ENCODE measurements around the gene MRPL20. TPM values are rescaled to one million over a fixed set of nuclear protein-coding genes. Genes with fewer than 3 reads are reported as not detected.
A peak's percentile ranks its signal among the peaks of the same experiment; 100 is the strongest.

MRPL20 gene
- total and polyA plus RNA-seq, 4 donors = 47.8 to 170 (median 74.0) TPM

- TF ChIP-seq HNF4A (conservative IDR thresholded peaks at IDR 0.05) (peak; percentile 73 to 77), REST (IDR thresholded peaks at IDR 0.05) (no peak), RXRA (IDR thresholded peaks at IDR 0.05) (peak in 1 of 2 donors; percentile 22)
- DNase-seq (ENCODE audit: low spot score) = no peak
- Histone ChIP-seq H3K4me1 (ENCODE audit: control insufficient read depth in 4 of 4, insufficient read depth in 4 of 4, low read length in 3 of 4) (peaks cover 31 to 66% (median 51%) of the 10 kb centered on the region in 4 donors), H3K9ac (ENCODE audit: low read depth in 1 of 2, low read length in 2 of 2) (no peak overlapping the region), H3K27me3 (ENCODE audit: control insufficient read depth in 4 of 4, insufficient read depth in 4 of 4, low read length in 3 of 4) (no peaks in the 10 kb centered on the region), H3K9me3 (ENCODE audit: control insufficient read depth in 4 of 4, low read length in 3 of 4) (no peaks in the 10 kb centered on the region), H3K27ac (ENCODE audit: low read depth in 1 of 2, low read length in 2 of 2) (peak overlapping the region; percentile 38 to 62), H3K36me3 (ENCODE audit: control insufficient read depth in 4 of 4, insufficient read depth in 3 of 4, low read depth in 1 of 4, low read length in 3 of 4) (peaks cover 0 to 3% (median 0%) of the 10 kb centered on the region in 4 donors), H3K4me3 (ENCODE audit: low read depth in 1 of 3, low read length in 3 of 3) (peak overlapping the region in 2 of 3 donors; percentile 75 to 82)
- WGBS = 77% methylated on average over 45 of the region's 45 CpGs
Measured at GRCh38 chr1:1438531-1439381, 31.7 kb upstream of the MRPL20 start.

- Histone ChIP-seq H3K27ac (ENCODE audit: low read depth in 1 of 2, low read length in 2 of 2) (peak overlapping the region; percentile 38 to 62), H3K9ac (ENCODE audit: low read depth in 1 of 2, low read length in 2 of 2) (no peak overlapping the region), H3K36me3 (ENCODE audit: control insufficient read depth in 4 of 4, insufficient read depth in 3 of 4, low read depth in 1 of 4, low read length in 3 of 4) (peaks cover 0 to 3% (median 0%) of the 10 kb centered on the region in 4 donors), H3K4me1 (ENCODE audit: control insufficient read depth in 4 of 4, insufficient read depth in 4 of 4, low read length in 3 of 4) (peaks cover 32 to 73% (median 56%) of the 10 kb centered on the region in 4 donors), H3K4me3 (ENCODE audit: low read depth in 1 of 3, low read length in 3 of 3) (peak overlapping the region; percentile 31 to 82 (median 75)), H3K27me3 (ENCODE audit: control insufficient read depth in 4 of 4, insufficient read depth in 4 of 4, low read length in 3 of 4) (no peaks in the 10 kb centered on the region), H3K9me3 (ENCODE audit: control insufficient read depth in 4 of 4, low read length in 3 of 4) (no peaks in the 10 kb centered on the region)
- TF ChIP-seq EGR1 (IDR thresholded peaks at IDR 0.05; ENCODE audit: low read depth in 2 of 2) (no peak), RXRA (IDR thresholded peaks at IDR 0.05) (peak; percentile 66 to 75), GABPA (IDR thresholded peaks at IDR 0.05 in 1 of 2, conservative IDR thresholded peaks at IDR 0.05 in 1 of 2) (peak in 1 of 2 donors; percentile 84), HNF4G (IDR thresholded peaks at IDR 0.05) (no peak), ATF3 (IDR thresholded peaks at IDR 0.05) (no peak), ZBTB33 (IDR thresholded peaks at IDR 0.05) (no peak), YY1 (IDR thresholded peaks at IDR 0.05) (peak; percentile 48), SP1 (IDR thresholded peaks at IDR 0.05) (peak; percentile 65), JUND (IDR thresholded peaks at IDR 0.05) (no peak), FOXA1 (IDR thresholded peaks at IDR 0.05) (no peak), TAF1 (conservative IDR thresholded peaks at IDR 0.05) (no peak), RAD21 (IDR thresholded peaks at IDR 0.05) (peak; percentile 56 to 67), CTCF (IDR thresholded peaks at IDR 0.05; ENCODE audit: low read depth, low read length, missing input control) (peak; percentile 36), HNF4A (conservative IDR thresholded peaks at IDR 0.05) (peak; percentile 52 to 57), REST (IDR thresholded peaks at IDR 0.05) (peak; percentile 28), FOXA2 (IDR thresholded peaks at IDR 0.05) (no peak), NR2F2 (IDR thresholded peaks at IDR 0.05) (no peak), MAX (IDR thresholded peaks at IDR 0.05) (no peak)
- no peak for DNase-seq (ENCODE audit: low spot score)
- 30% methylated on average over 11 of the region's 11 CpGs for WGBS
Measured at GRCh38 chr1:1437904-1438376, 30.8 kb upstream of the MRPL20 start.

Data from liver (tissue), 9 donors.